K562 (cell line): ENCODE results near the gene SERPINA9.

Experiments
- BACH1 ChIP-seq: fragments of 200-800 bp; sonication (Bioruptor generic); IDR thresholded peaks from 2 replicates; pipeline ENCODE4 v1.6.1; 2016; ENCODE audit warnings: missing genetic modification characterization, missing compliant biosample characterization
- CEBPB ChIP-seq: fragments of 450-650 bp; IDR thresholded peaks from 2 replicates; pipeline ENCODE4 v1.6.1; 2016; ENCODE audit warnings: missing genetic modification characterization, missing compliant biosample characterization
- ESRRA ChIP-seq: fragments of 450-650 bp; IDR thresholded peaks from 2 replicates; pipeline ENCODE4 v1.6.1; 2014; ENCODE audit warnings: low read depth, mild to moderate bottlenecking, moderate library complexity, borderline replicate concordance
- RAD51 ChIP-seq: fragments of 450-650 bp; IDR thresholded peaks from 2 replicates; pipeline ENCODE4 v1.7.1; 2016; ENCODE audit warnings: low read depth, mild to moderate bottlenecking, borderline replicate concordance
- RBM17 ChIP-seq: fragments of 200-400 bp; formaldehyde crosslinking; IDR thresholded peaks from 2 replicates; pipeline ENCODE4 v1.6.1; 2017; ENCODE audit warnings: low read depth, mild to moderate bottlenecking, low read length, borderline replicate concordance
- RFX7 ChIP-seq: fragments of 250-450 bp; sonication (Bioruptor Pico); IDR thresholded peaks from 2 replicates; pipeline ENCODE4 v1.5.1; 2021; ENCODE audit warnings: mild to moderate bottlenecking
- ZNF77 ChIP-seq: fragments of 250-450 bp; sonication (Bioruptor Pico); IDR thresholded peaks from 2 replicates; pipeline ENCODE4 v1.5.0; 2020
- TF ChIP-seq, protein P1 (sequence below): sonication (generic); formaldehyde crosslinking; IDR thresholded peaks from 2 replicates; pipeline ENCODE4 v1.8.1; 2022; ENCODE audit warnings: missing genetic modification reagents

- TF ChIP-seq CEBPB (tag) (no peak), RAD51 (no peak), ESRRA (no peak), RFX7 (CRISPR knock-in tag) (no peak), ZNF77 (CRISPR knock-in tag) (no peak), BACH1 (tag) (no peak), RBM17 (no peak)
- TF ChIP-seq, protein P1, sequence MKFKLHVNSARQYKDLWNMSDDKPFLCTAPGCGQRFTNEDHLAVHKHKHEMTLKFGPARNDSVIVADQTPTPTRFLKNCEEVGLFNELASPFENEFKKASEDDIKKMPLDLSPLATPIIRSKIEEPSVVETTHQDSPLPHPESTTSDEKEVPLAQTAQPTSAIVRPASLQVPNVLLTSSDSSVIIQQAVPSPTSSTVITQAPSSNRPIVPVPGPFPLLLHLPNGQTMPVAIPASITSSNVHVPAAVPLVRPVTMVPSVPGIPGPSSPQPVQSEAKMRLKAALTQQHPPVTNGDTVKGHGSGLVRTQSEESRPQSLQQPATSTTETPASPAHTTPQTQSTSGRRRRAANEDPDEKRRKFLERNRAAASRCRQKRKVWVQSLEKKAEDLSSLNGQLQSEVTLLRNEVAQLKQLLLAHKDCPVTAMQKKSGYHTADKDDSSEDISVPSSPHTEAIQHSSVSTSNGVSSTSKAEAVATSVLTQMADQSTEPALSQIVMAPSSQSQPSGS (CRISPR knock-in tag): no peak
Observed at GRCh38 chr14:94478420-94478819, 2.4 kb upstream of the SERPINA9 start.
